ENCODE data around the gene IL11RA.
"Not testable (repeated sequence)": the region's sequence is repeated elsewhere in the genome, so short reads cannot be mapped to it uniquely, and the experiment has no call there.

GRCh38 chr9:34639322-34639721, 12.7 kb upstream of the IL11RA start:
- not testable (repeated sequence) for TF ChIP-seq CTCF (IDR thresholded peaks at IDR 0.05; ENCODE audit: low read depth, low read length, poor library complexity, severe bottlenecking); EZH2phosphoT487 (IDR thresholded peaks at IDR 0.05; ENCODE audit: borderline replicate concordance, low read length)

Measured in DOHH2 (cell line).